Neuronal stem cell (in vitro differentiated cells): Measurements from ENCODE around the gene GPR17.
A peak's percentile ranks its signal among the peaks of the same experiment; 100 is the strongest.

ENCODE experiments used
- DNase-seq: peaks from one replicate; pipeline ENCODE4 v3.0.0-alpha.2; 2013; ENCODE audit warnings: low spot score
- H2AFZ ChIP-seq: one replicate; pipeline ENCODE4 v1.6.1; 2013; ENCODE audit warnings: mild to moderate bottlenecking, low read length, inconsistent platforms
- H2AK5ac ChIP-seq: 2 replicates; pipeline ENCODE4 v1.6.1; 2013; ENCODE audit warnings: low read depth, mild to moderate bottlenecking, inconsistent platforms, low read length, moderate library complexity, mixed read lengths
- H2BK120ac ChIP-seq: 2 replicates; pipeline ENCODE4 v1.6.1; 2013; ENCODE audit warnings: low read depth, mild to moderate bottlenecking, inconsistent platforms, low read length, moderate library complexity, mixed read lengths
- H2BK12ac ChIP-seq: one replicate; pipeline ENCODE4 v1.6.1; 2013; ENCODE audit warnings: low read length, inconsistent platforms
- H2BK15ac ChIP-seq: 2 replicates; pipeline ENCODE4 v1.6.1; 2013; ENCODE audit warnings: mild to moderate bottlenecking, low read length, inconsistent platforms, mixed read lengths
- H2BK5ac ChIP-seq: one replicate; pipeline ENCODE4 v1.6.1; 2013; ENCODE audit warnings: inconsistent platforms, mild to moderate bottlenecking, low read length, moderate library complexity
- H3K14ac ChIP-seq: one replicate; pipeline ENCODE4 v1.6.1; 2013; ENCODE audit warnings: low read length, inconsistent platforms
- H3K18ac ChIP-seq: 2 replicates; pipeline ENCODE4 v1.6.1; 2013; ENCODE audit warnings: low read length, inconsistent platforms
- H3K23ac ChIP-seq: 2 replicates; pipeline ENCODE4 v1.6.1; 2013; ENCODE audit warnings: low read depth, mild to moderate bottlenecking, mixed read lengths, low read length, inconsistent platforms; ENCODE audit not compliant: poor library complexity
- H3K27ac ChIP-seq: replicated peaks from 3 replicates; pipeline ENCODE4 v1.5.1; 2013; ENCODE audit warnings: low read length, inconsistent platforms
- H3K27me3 ChIP-seq, 3 experiments: 2 replicates each; pipeline ENCODE4 v1.6.1; 2013; ENCODE audit warnings: low read length in 3 of 3, mild to moderate bottlenecking in 2 of 3, inconsistent platforms in 1 of 3, low read depth in 1 of 3, mixed read lengths in 1 of 3, moderate library complexity in 1 of 3; ENCODE audit not compliant: control insufficient read depth in 3 of 3, insufficient read depth in 3 of 3
- H3K36me3 ChIP-seq, 2 donors: replicated peaks in 1 of 2; 2 replicates each; pipeline ENCODE4 v1.6.1; 2013; ENCODE audit warnings: low read length in 2 of 2; ENCODE audit not compliant: control insufficient read depth in 2 of 2, insufficient read depth in 2 of 2
- H3K4ac ChIP-seq: 2 replicates; pipeline ENCODE4 v1.6.1; 2013; ENCODE audit warnings: inconsistent platforms, mild to moderate bottlenecking, low read length, moderate library complexity
- H3K4me1 ChIP-seq, 2 donors: 1 replicate in 1 of 2; 2 replicates in 1 of 2; pipeline ENCODE4 v1.6.1; 2013; ENCODE audit warnings: low read length in 2 of 2, low read depth in 1 of 2; ENCODE audit not compliant: control insufficient read depth in 2 of 2, insufficient read depth in 1 of 2
- H3K4me2 ChIP-seq: one replicate; pipeline ENCODE4 v1.6.1; 2013; ENCODE audit warnings: mild to moderate bottlenecking, low read length, inconsistent platforms; ENCODE audit not compliant: insufficient read depth, poor library complexity, severe bottlenecking
- H3K4me3 ChIP-seq, 2 donors: 2 replicates each; pipeline ENCODE4 v1.5.1; 2013; ENCODE audit warnings: low read length in 2 of 2, mild to moderate bottlenecking in 2 of 2, inconsistent platforms in 1 of 2, moderate library complexity in 1 of 2
- H3K79me1 ChIP-seq: one replicate; pipeline ENCODE4 v1.6.1; 2013; ENCODE audit warnings: low read depth, mild to moderate bottlenecking, inconsistent platforms, low read length, moderate library complexity
- H3K9ac ChIP-seq: one replicate; pipeline ENCODE4 v1.6.1; 2013; ENCODE audit warnings: mild to moderate bottlenecking, low read depth, low read length, inconsistent platforms; ENCODE audit not compliant: poor library complexity
- H3K9me3 ChIP-seq, 2 donors: replicated peaks in 1 of 2; 2 replicates each; pipeline versions ENCODE3 to v1.6.1; 2013; ENCODE audit warnings: low read length in 2 of 2, mild to moderate bottlenecking in 2 of 2, inconsistent platforms in 1 of 2, low read depth in 1 of 2, mixed read lengths in 1 of 2, moderate library complexity in 1 of 2; ENCODE audit not compliant: control insufficient read depth in 2 of 2, insufficient read depth in 1 of 2
- H4K8ac ChIP-seq: one replicate; pipeline ENCODE4 v1.6.1; 2013; ENCODE audit warnings: low read depth, mild to moderate bottlenecking, inconsistent platforms, low read length, moderate library complexity
- H4K91ac ChIP-seq: one replicate; pipeline ENCODE4 v1.6.1; 2013; ENCODE audit warnings: low read length, low read depth, mild to moderate bottlenecking, inconsistent platforms; ENCODE audit not compliant: poor library complexity
- WGBS, 2 donors: extraction: QIAGEN DNeasy Blood & Tissue Kit; methylation state at CpG; one replicate each; pipeline ENCODE4 v1.1.7; 2013; ENCODE audit warnings: missing lambda C conversion rate in 2 of 2, mixed read lengths in 1 of 2; ENCODE audit not compliant: insufficient read length in 2 of 2, insufficient replicate concordance in 1 of 2; ENCODE audit errors: extremely low coverage in 2 of 2; 5-methylcytosine and 5-hydroxymethylcytosine counted together

The GPR17 gene

DNA sequence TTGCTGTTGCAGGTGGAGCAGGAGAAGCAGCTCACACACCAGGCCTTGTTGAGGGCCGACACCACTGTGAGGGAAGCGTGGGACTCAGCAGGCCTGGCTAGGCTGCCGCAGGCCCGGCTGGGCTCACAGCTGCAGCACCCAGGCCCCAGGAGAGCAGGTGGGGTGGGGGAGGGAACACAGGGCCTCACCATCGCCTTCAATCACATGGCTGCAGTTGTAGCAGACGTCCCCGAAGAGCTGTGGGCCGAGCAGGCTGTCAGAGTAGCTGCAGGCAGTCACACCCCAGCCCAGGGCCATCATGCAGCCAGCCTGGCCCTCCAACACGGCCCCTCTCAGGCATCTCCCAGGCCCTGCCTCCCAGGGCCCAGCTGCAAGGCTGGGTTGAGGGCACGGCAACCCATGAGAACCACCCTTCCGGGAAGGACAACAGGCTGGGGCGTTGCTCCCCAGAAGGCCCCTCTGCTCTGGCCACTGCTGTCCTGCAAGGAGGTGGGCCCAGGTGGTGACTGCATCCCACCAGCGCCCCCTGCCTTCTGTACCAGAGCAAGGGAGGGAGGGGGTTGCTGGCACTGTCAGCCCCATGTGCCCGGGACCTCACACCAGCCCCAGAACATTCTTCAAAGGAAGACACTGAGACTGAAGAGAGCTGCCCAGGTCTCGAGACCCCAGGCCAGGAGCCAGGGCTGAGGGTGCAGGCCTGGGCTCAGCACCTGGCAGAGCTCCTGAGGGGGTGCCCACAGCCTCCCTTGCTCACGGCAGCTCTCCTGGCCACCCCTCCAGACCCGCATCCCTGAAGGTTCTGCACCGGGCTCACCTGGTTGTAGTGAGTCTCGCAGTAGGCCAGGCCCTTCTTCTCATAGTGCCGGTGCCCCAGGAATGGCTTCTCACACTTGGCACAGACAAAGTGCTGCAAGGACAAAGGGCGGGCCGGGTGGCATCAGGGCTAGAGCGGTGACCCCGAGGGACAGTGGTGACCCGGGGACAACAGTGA lies 5.6 kb upstream of the GPR17 start:
- H3K27me3 ChIP-seq, result peaks cover 0 to 2% (median 0%) of the 10 kb centered on the region in 3 experiments
- DNase-seq, result no peak
- H3K79me1 ChIP-seq, result no peaks in the 10 kb centered on the region
- no CpG with 5 or more reads among the region's 25 CpGs for WGBS, 2 donors
- peak overlapping the region; percentile 31 for H3K4ac ChIP-seq
- peak overlapping the region; percentile 32 for H3K14ac ChIP-seq
- H2BK12ac ChIP-seq, result peak overlapping the region; percentile 43
- peak overlapping the region; percentile 84 for H2AFZ ChIP-seq
- H4K91ac ChIP-seq, result no peak overlapping the region
- H2BK15ac ChIP-seq, result peak overlapping the region; percentile 80
- peak overlapping the region; percentile 18 for H3K23ac ChIP-seq
- H3K36me3 ChIP-seq, result no peaks in the 10 kb centered on the region
- no peak overlapping the region for H3K4me2 ChIP-seq
- H3K4me1 ChIP-seq, result peaks cover 13 to 20% of the 10 kb centered on the region in 2 donors
- no peak overlapping the region for H4K8ac ChIP-seq
- peak overlapping the region; percentile 24 for H3K9ac ChIP-seq
- peak overlapping the region; percentile 73 for H3K18ac ChIP-seq
- H3K9me3 ChIP-seq, result no peaks in the 10 kb centered on the region
- peak overlapping the region; percentile 38 for H2BK120ac ChIP-seq
- no peak overlapping the region for H3K27ac ChIP-seq
- no peak overlapping the region for H2BK5ac ChIP-seq
- no peak overlapping the region for H3K4me3 ChIP-seq
- peak overlapping the region; percentile 89 for H2AK5ac ChIP-seq

DNA sequence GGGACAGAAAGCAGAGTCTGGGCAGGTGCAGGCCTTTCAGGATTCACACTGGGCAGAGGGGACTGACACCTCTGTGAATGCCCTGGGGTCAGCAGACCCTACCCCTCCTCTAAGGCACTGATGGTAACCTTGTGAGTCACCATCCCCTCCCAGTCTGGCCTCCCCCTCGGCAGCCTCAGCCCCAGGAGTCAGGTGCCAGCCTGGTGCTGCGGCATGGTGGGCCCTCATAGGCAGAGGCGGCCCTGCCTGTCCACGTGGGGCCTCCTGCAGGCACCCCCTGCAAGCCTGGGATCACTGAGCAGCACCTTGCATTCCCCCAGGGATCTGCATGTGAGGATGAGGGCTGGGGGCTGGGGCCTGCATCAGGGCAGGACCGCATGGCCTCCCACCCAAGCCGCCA lies 4.8 kb upstream of the GPR17 start:
- peak overlapping the region; percentile 73 for H3K18ac ChIP-seq
- WGBS, 2 donors, result no CpG with 5 or more reads among the region's 6 CpGs
- H2BK12ac ChIP-seq, result no peak overlapping the region
- H2BK120ac ChIP-seq, result peak overlapping the region; percentile 38
- H3K4ac ChIP-seq, result no peak overlapping the region
- peak overlapping the region; percentile 80 for H2BK15ac ChIP-seq
- H3K4me3 ChIP-seq, result no peak overlapping the region
- H2BK5ac ChIP-seq, result no peak overlapping the region
- H3K9me3 ChIP-seq, result no peaks in the 10 kb centered on the region
- peak overlapping the region; percentile 89 for H2AK5ac ChIP-seq
- H3K27me3 ChIP-seq, result peaks cover 0 to 2% (median 0%) of the 10 kb centered on the region in 3 experiments
- no peak overlapping the region for H3K14ac ChIP-seq
- no peak overlapping the region for H3K27ac ChIP-seq
- H3K36me3 ChIP-seq, result no peaks in the 10 kb centered on the region
- DNase-seq, result no peak
- H3K4me1 ChIP-seq, result peaks cover 20 to 25% of the 10 kb centered on the region in 2 donors
- H2AFZ ChIP-seq, result no peak overlapping the region
- no peak overlapping the region for H4K91ac ChIP-seq
- no peak overlapping the region for H3K4me2 ChIP-seq
- H3K23ac ChIP-seq, result no peak overlapping the region
- H4K8ac ChIP-seq, result no peak overlapping the region
- H3K79me1 ChIP-seq, result no peaks in the 10 kb centered on the region
- no peak overlapping the region for H3K9ac ChIP-seq

DNA sequence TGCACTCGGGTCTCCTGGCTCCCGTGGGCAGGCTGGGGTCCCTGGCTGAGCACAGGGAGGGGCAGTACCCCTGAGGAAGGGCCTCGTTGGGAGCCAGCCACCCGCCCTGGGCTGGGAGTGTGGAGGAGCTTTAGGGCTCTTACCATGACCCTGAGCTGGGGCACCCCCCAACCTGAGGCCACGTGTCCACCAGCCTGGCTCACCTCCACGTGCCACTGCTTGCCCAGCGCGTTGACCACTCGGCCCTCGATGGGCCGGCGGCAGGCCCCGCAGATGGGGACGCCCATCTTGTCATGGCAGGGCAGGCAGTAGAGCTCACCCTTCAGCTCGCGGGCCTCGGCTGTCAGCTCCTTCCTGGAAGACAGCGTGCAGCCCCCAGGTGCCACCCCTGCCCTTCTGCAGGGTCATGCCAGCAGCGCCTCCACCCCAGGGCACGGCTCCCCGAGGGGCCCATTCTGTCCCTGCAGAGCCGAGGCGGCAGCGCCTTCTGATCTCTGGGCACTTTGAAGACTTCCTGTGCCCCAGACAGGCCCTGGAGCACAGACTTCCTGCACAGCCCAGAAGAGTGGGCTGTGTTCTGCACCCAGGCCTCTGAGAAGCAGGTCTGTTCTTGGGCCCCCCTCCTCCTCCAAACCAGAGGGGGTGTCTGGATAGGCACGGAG lies 4.0 kb upstream of the GPR17 start:
- Histone ChIP-seq H2AFZ (peak overlapping the region; percentile 30), H3K9me3 (no peaks in the 10 kb centered on the region), H2BK15ac (no peak overlapping the region), H2BK120ac (no peak overlapping the region), H3K9ac (peak overlapping the region; percentile 32), H3K27me3 (peaks cover 0 to 2% (median 0%) of the 10 kb centered on the region in 3 experiments), H3K27ac (no peak overlapping the region), H3K18ac (peak overlapping the region; percentile 56), H4K91ac (no peak overlapping the region), H3K4me3 (no peak overlapping the region), H3K79me1 (no peaks in the 10 kb centered on the region), H4K8ac (no peak overlapping the region), H3K23ac (no peak overlapping the region), H3K4ac (peak overlapping the region; percentile 31), H3K4me1 (peaks cover 24 to 27% of the 10 kb centered on the region in 2 donors), H2BK5ac (no peak overlapping the region), H2BK12ac (peak overlapping the region; percentile 30), H3K4me2 (no peak overlapping the region), H3K14ac (no peak overlapping the region), H2AK5ac (peak overlapping the region; percentile 8), H3K36me3 (no peaks in the 10 kb centered on the region)
- no peak for DNase-seq
- WGBS, 2 donors, result no CpG with 5 or more reads among the region's 25 CpGs
